Measurements from ENCODE around the gene CENPL.

CENPL gene

GRCh38 chr1:173758980-173759379, 65.7 kb downstream of the CENPL start:
- no peak for TF ChIP-seq CTCF (conservative IDR thresholded peaks at IDR 0.05; ENCODE audit: low read depth, low read length)
- H3K36me3 ChIP-seq (ENCODE audit: insufficient read depth), result peaks cover 10% of the 10 kb centered on the region; the same call in 1 of the 2 replicates

GRCh38 chr1:173758110-173758509, 66.6 kb downstream of the CENPL start:
- peaks cover 6% of the 10 kb centered on the region for H3K4me1 ChIP-seq (ENCODE audit: low read depth, poor library complexity, severe bottlenecking)
- no peak for TF ChIP-seq CTCF (conservative IDR thresholded peaks at IDR 0.05; ENCODE audit: low read depth, low read length)
- H3K27ac ChIP-seq, result no peak overlapping the region
- no peaks in the 10 kb centered on the region for H4K20me1 ChIP-seq (ENCODE audit: insufficient read depth)
- H2AFZ ChIP-seq (ENCODE audit: low read depth), result no peak overlapping the region
- H3K4me3 ChIP-seq (IDR thresholded peaks at IDR 0.05; ENCODE audit: insufficient read depth, low read depth, low read length), result no peak overlapping the region
- no peaks in the 10 kb centered on the region for H3K79me2 ChIP-seq (ENCODE audit: insufficient read depth, low read depth)
- H3K27me3 ChIP-seq (ENCODE audit: insufficient read depth, low read depth), result no peaks in the 10 kb centered on the region
- H3K9ac ChIP-seq, result no peak overlapping the region
- H3K4me2 ChIP-seq, result no peak overlapping the region
- H3K36me3 ChIP-seq (ENCODE audit: insufficient read depth), result peaks cover 10% of the 10 kb centered on the region; the same call in 1 of the 2 replicates

More at GRCh38 chr1:173758980-173759379, 65.7 kb downstream of the CENPL start:
- Histone ChIP-seq H3K9ac (no peak overlapping the region), H3K4me3 (IDR thresholded peaks at IDR 0.05; ENCODE audit: insufficient read depth, low read depth, low read length) (no peak overlapping the region), H3K4me1 (ENCODE audit: low read depth, poor library complexity, severe bottlenecking) (peaks cover 2% of the 10 kb centered on the region), H4K20me1 (ENCODE audit: insufficient read depth) (no peaks in the 10 kb centered on the region), H3K27ac (no peak overlapping the region), H3K79me2 (ENCODE audit: insufficient read depth, low read depth) (no peaks in the 10 kb centered on the region), H3K27me3 (ENCODE audit: insufficient read depth, low read depth) (no peaks in the 10 kb centered on the region), H2AFZ (ENCODE audit: low read depth) (no peak overlapping the region), H3K4me2 (no peak overlapping the region)

GRCh38 chr1:173757666-173758065, 67.0 kb downstream of the CENPL start:
- Histone ChIP-seq H3K4me2 (no peak overlapping the region), H2AFZ (ENCODE audit: low read depth) (no peak overlapping the region), H4K20me1 (ENCODE audit: insufficient read depth) (no peaks in the 10 kb centered on the region), H3K27me3 (ENCODE audit: insufficient read depth, low read depth) (no peaks in the 10 kb centered on the region), H3K9ac (no peak overlapping the region), H3K27ac (no peak overlapping the region), H3K79me2 (ENCODE audit: insufficient read depth, low read depth) (no peaks in the 10 kb centered on the region), H3K4me3 (IDR thresholded peaks at IDR 0.05; ENCODE audit: insufficient read depth, low read depth, low read length) (no peak overlapping the region), H3K36me3 (ENCODE audit: insufficient read depth) (peaks cover 10% of the 10 kb centered on the region; the same call in 1 of the 2 replicates), H3K4me1 (ENCODE audit: low read depth, poor library complexity, severe bottlenecking) (peaks cover 6% of the 10 kb centered on the region)
- no peak for TF ChIP-seq CTCF (conservative IDR thresholded peaks at IDR 0.05; ENCODE audit: low read depth, low read length)

GRCh38 chr1:173753830-173754229, 70.9 kb downstream of the CENPL start:
- Histone ChIP-seq H3K27me3 (ENCODE audit: insufficient read depth, low read depth) (no peaks in the 10 kb centered on the region), H3K9ac (no peak overlapping the region), H3K4me2 (no peak overlapping the region), H3K4me3 (IDR thresholded peaks at IDR 0.05; ENCODE audit: insufficient read depth, low read depth, low read length) (no peak overlapping the region), H3K36me3 (ENCODE audit: insufficient read depth) (peaks cover 6% of the 10 kb centered on the region; the same call in 1 of the 2 replicates), H3K4me1 (ENCODE audit: low read depth, poor library complexity, severe bottlenecking) (peaks cover 11% of the 10 kb centered on the region), H3K79me2 (ENCODE audit: insufficient read depth, low read depth) (no peaks in the 10 kb centered on the region), H3K27ac (no peak overlapping the region), H4K20me1 (ENCODE audit: insufficient read depth) (no peaks in the 10 kb centered on the region), H2AFZ (ENCODE audit: low read depth) (no peak overlapping the region)
- no peak for TF ChIP-seq CTCF (conservative IDR thresholded peaks at IDR 0.05; ENCODE audit: low read depth, low read length)
